SHP77 treated with DMSO at 0.1 percent for 48 hours (cell line): ENCODE measurements around the gene PPP1R1B.

ENCODE experiments used
- DNase-seq: peaks from one replicate; lab custom pipeline; 2025; lab: John Stamatoyannopoulos, UW

Gene PPP1R1B

DNA sequence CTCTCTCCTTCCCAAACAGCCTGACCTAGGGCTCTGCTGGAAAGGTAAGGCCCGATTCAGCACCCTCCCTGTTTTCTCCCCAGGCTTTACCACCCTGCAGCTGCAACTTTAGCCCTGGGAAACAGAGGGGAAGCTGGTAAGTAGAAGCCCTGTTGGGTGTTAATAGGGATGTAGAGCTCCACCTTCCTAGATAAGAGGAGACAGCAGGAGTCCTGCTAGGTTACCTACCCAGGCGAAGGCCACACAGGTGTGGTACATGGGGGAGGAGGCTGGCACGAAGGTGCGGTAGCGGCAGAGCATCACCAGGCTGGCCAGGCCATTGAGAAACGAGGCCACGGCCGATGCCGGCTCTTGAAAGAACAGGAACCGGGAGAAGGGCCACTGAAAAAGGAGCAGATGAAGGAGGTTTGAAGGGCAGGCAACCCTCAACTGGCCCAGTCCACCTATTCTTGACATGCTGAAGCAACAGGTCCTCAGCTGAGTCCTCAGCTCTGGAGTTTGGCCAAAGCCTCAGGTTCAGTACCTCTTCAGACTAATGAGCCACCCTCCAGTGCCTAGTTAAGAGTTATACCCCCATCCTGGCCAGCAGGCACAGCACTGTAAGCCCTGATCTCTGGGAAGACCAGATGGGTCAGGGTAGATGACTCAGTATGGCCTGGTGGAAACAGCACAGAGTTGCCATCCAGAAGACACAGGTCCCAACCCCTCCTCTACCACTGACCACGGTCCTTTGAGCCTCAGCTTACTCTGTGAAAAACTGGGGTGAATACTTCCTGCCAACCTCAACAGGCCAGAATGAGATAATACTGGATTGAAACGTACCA, 57.8 kb downstream of the PPP1R1B start:
- no peak for DNase-seq
